ENCODE results near the gene BIK. TPM values are rescaled to one million over a fixed set of nuclear protein-coding genes. Genes with fewer than 3 reads are reported as not detected.

BIK gene, protein sequence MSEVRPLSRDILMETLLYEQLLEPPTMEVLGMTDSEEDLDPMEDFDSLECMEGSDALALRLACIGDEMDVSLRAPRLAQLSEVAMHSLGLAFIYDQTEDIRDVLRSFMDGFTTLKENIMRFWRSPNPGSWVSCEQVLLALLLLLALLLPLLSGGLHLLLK
- total RNA-seq: 0.87 TPM
- long read RNA-seq, partial matches to known transcripts: 0 of 2 reads
- long read RNA-seq, other reads (novel, unspliced or antisense): 1 of 2 reads

DNA sequence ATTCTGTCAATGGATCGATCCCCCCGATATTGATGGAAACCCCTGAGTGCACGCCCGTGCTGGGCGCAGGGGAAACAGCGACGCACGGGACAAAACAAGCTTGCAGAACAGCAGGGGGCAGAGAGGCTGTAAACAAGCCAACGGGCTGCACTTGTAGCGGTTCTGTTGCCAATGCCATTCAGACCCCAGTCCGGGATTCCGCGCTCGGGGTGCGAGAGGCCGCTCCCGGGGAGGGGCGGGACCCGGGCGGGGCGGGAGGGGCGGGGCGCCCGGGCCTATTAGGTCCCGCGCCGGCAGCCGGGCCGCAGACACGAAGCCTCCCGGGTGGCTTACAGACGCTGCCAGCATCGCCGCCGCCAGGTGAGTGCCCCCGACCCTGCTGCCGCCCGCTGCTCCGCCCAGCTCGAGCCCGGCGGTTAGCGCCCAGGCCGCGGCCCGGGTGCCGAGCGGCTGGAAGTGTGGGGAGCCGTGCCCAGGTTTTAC lies at the start of gene BIK:
BIK (plus strand) TSS at position 307 of the 483 bp plus-strand sequence. CDS start 13,273 bp downstream, outside the sequence.
- ATAC-seq (peak; percentile 73), DNase-seq (peak; percentile 75)
- peak within 1 kb of the TSS; percentile 36 for H3K27ac ChIP-seq
- peaks cover 30% of the 10 kb centered on the region for H3K27me3 ChIP-seq
- TF ChIP-seq, protein P1, sequence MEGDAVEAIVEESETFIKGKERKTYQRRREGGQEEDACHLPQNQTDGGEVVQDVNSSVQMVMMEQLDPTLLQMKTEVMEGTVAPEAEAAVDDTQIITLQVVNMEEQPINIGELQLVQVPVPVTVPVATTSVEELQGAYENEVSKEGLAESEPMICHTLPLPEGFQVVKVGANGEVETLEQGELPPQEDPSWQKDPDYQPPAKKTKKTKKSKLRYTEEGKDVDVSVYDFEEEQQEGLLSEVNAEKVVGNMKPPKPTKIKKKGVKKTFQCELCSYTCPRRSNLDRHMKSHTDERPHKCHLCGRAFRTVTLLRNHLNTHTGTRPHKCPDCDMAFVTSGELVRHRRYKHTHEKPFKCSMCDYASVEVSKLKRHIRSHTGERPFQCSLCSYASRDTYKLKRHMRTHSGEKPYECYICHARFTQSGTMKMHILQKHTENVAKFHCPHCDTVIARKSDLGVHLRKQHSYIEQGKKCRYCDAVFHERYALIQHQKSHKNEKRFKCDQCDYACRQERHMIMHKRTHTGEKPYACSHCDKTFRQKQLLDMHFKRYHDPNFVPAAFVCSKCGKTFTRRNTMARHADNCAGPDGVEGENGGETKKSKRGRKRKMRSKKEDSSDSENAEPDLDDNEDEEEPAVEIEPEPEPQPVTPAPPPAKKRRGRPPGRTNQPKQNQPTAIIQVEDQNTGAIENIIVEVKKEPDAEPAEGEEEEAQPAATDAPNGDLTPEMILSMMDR (IDR thresholded peaks at IDR 0.05): peak; percentile 34
- H3K4me3 ChIP-seq: peak within 1 kb of the TSS; percentile 68
- H3K9me3 ChIP-seq: no peaks in the 10 kb centered on the region
- H3K36me3 ChIP-seq: no peaks in the 10 kb centered on the region
- H3K4me1 ChIP-seq: peaks cover 14% of the 10 kb centered on the region
- intact Hi-C loops (cut with DNase I): no loop called here

DNA sequence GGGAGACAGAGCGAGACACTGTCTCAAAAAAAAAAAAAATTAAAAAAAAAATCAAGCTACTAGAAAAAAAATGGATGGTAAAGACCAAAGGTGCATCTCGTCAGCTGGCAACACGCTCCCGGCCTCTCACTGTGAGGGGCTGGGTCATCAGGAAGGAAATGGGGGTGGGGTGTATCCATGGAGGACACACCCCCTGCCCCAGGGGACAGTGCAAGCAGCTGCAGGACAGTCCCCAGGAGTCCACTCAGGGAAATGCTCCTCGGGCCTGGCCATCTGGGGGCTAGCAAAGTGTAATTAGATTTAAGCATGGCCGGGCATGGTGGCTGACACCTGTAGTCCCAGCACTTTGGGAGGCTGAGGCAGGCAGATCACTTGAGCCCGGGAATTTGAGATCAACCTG lies 44.4 kb upstream of the BIK start:
- Histone ChIP-seq H3K27me3 (no peaks in the 10 kb centered on the region), H3K9me3 (no peaks in the 10 kb centered on the region), H3K4me1 (no peaks in the 10 kb centered on the region), H3K36me3 (peaks cover 21% of the 10 kb centered on the region), H3K4me3 (no peak overlapping the region), H3K27ac (no peak overlapping the region)
- DNase-seq (no peak), ATAC-seq (no peak)
- TF ChIP-seq, protein P1 (IDR thresholded peaks at IDR 0.05): no peak
- intact Hi-C loops (cut with DNase I): no loop called here

DNA sequence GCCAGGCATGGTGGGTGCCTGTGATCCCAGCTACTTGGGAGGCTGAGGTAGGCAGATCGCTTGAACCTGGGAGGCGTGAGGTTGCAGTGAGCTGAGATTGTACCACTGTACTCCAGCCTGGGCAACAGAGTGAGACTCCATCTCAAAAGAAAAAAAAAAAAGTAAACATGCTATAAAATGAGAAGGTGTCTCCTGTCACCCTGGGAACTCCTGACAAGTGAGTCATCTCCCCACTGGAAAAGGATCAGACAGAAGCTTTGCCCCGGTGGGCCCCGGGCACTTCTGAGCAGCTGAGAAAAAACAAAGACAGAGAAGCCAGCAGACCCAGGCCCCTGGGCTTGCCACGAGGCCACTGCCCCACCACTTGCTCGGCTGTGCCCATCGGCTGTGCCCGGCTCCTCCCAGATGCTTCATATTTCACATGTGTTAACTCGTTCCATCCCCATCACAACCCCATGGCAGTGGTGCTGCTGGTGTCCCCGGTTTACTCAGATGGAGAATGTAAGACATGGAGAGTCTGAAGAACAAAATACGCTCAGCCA lies 43.6 kb upstream of the BIK start:
- Histone ChIP-seq H3K9me3 (no peaks in the 10 kb centered on the region), H3K27ac (no peak overlapping the region), H3K4me3 (no peak overlapping the region), H3K27me3 (no peaks in the 10 kb centered on the region), H3K4me1 (no peaks in the 10 kb centered on the region), H3K36me3 (peaks cover 19% of the 10 kb centered on the region)
- ATAC-seq (no peak), DNase-seq (no peak)
- TF ChIP-seq, protein P1 (IDR thresholded peaks at IDR 0.05): no peak
- intact Hi-C loops (cut with DNase I): no loop called here

DNA sequence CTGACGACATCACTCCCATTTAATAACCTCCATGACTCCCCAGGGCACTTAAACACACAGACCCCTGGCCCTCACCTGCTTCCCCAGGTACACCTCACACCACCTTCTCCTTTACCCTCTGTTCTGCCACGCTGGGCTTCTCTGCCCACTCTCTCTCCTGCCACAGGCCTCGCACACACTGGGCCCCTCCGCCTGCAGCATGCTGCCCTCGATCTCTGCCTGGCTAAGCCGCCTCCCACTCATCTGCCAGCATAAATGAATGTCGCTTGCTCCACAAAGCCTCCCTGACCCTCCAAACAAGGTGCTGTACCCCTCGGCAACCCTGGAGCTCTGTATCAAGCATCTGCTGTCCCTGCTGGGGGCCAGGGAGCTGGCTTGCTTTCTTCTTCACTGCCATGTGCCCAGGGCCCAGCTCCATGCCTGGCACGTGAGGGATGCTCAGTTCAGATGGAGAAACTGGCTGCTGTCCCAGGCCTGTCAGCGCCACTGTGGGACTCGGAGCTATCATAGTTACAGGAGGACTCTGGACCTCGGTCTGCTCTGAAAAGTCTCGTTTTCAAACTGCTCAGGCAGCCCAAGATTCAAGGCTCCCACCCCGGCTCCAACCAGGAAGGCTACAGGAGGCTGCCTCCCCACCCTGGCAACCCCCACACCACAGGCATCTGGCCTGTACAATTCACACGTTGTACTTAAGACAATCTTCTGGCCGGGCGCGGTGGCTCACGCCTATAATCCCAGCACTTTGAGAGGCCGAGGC lies 33.3 kb upstream of the BIK start:
- Histone ChIP-seq H3K4me1 (no peaks in the 10 kb centered on the region), H3K4me3 (no peak overlapping the region), H3K27me3 (no peaks in the 10 kb centered on the region), H3K36me3 (no peaks in the 10 kb centered on the region), H3K27ac (no peak overlapping the region), H3K9me3 (no peaks in the 10 kb centered on the region)
- ATAC-seq (no peak), DNase-seq (no peak)
- intact Hi-C loops (cut with DNase I): no loop called here
- TF ChIP-seq, protein P1 (IDR thresholded peaks at IDR 0.05): no peak

DNA sequence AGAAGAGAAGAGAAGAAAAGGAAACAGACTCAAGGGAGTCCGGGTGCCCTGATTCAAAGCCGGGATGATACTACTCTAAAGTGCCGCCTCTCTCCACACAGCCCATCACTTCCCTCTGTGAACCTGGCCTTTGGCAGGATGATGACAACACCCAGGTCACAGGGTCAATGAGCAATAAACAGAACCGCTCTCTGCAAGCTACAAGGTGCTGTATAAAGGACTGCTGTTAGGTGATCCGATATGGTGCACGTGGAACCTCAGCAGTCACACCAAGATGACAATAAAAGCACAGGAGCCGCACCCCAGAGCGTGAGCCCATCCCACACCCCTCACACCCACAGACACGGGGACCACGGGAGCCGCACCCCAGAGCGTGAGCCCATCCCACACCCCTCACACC lies 32.0 kb upstream of the BIK start:
- intact Hi-C loops (cut with DNase I): no loop called here
- Histone ChIP-seq H3K27ac (no peak overlapping the region), H3K9me3 (no peaks in the 10 kb centered on the region), H3K4me3 (no peak overlapping the region), H3K4me1 (no peaks in the 10 kb centered on the region), H3K27me3 (no peaks in the 10 kb centered on the region), H3K36me3 (no peaks in the 10 kb centered on the region)
- no peak for DNase-seq
- TF ChIP-seq, protein P1 (IDR thresholded peaks at IDR 0.05): no peak
- ATAC-seq: no peak
